ENCODE results near the gene HOXA2.

The HOXA2 gene

DNA sequence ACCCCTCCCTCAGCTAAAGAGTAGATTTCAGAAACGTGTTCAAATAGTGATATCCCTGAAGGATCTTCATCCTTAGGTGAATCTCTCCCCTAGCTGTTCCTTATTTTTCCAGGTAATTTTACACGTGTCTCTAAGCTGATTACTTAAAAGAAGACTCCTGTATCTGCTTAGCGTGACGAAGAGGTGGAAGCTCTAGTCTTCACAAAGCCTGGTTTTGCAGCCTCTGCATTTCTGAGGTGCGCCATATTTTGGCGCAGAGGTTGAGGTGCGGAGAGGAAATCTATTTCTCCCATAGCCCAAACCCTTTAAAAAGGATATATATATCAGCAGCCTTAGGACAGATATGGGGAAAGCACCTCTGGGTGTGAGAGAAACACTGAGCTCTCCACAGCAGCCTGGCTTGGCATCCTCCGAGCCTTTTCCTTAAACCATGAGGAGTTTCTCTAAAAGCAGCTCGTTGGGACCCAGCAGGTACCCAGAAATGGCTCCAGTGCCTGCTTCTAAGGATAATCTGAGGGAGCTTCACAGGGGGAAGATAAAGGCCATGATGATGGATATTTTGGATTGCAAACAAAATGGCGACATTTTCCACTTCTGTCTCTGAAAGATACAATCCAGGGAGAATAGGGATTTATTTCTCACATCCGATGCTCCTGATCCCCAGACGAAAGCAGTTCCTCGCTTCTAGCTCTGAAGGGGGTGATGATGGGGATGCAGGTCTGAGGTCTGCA lies 3.0 kb upstream of the HOXA2 start:
- H3K4me1 ChIP-seq (ENCODE audit: control insufficient read depth, insufficient read depth, low read length): no peaks in the 10 kb centered on the region; the same call in 1 of the 2 replicates
- no peak overlapping the region for H3K27ac ChIP-seq (ENCODE audit: extremely low read depth, low read depth, low read length)
- POLR2A ChIA-PET: interaction anchor here (0.5 to 2.0 kb wide), 5 partner anchors 9 to 632 kb away, joined by 3 to 8 read pairs (median 4); partner anchors contain the start of gene HOXA1
- no peak overlapping the region for H3K4me3 ChIP-seq (ENCODE audit: low read depth, low read length)
- TF ChIP-seq ZNF48 (tag by site-specific recombination; IDR thresholded peaks at IDR 0.05) (no peak), ZNF394 (tag by site-specific recombination; IDR thresholded peaks at IDR 0.05; ENCODE audit: borderline replicate concordance) (no peak), ZNF645 (tag by site-specific recombination; IDR thresholded peaks at IDR 0.05) (no peak), TCF7L2 (IDR thresholded peaks at IDR 0.05; ENCODE audit: borderline replicate concordance, low read depth, low read length) (no peak), ZFHX2 (tag by site-specific recombination; conservative IDR thresholded peaks at IDR 0.05) (no peak), ZNF580 (tag by site-specific recombination; IDR thresholded peaks at IDR 0.05) (no peak), ZNF248 (tag by site-specific recombination; IDR thresholded peaks at IDR 0.05) (no peak)
- TF ChIP-seq, protein P1, sequence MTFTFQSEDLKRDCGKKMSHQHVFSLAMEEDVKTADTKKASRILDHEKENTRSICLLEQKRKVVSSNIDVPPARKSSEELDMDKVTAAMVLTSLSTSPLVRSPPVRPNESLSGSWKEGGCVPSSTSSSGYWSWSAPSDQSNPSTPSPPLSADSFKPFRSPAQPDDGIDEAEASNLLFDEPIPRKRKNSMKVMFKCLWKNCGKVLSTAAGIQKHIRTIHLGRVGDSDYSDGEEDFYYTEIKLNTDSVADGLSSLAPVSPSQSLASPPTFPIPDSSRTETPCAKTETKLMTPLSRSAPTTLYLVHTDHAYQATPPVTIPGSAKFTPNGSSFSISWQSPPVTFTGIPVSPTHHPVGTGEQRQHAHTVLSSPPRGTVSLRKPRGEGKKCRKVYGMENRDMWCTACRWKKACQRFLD (tag by site-specific recombination; IDR thresholded peaks at IDR 0.05): no peak
- TF ChIP-seq, protein P2, sequence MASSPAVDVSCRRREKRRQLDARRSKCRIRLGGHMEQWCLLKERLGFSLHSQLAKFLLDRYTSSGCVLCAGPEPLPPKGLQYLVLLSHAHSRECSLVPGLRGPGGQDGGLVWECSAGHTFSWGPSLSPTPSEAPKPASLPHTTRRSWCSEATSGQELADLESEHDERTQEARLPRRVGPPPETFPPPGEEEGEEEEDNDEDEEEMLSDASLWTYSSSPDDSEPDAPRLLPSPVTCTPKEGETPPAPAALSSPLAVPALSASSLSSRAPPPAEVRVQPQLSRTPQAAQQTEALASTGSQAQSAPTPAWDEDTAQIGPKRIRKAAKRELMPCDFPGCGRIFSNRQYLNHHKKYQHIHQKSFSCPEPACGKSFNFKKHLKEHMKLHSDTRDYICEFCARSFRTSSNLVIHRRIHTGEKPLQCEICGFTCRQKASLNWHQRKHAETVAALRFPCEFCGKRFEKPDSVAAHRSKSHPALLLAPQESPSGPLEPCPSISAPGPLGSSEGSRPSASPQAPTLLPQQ (tag by site-specific recombination; IDR thresholded peaks at IDR 0.05): no peak
- TF ChIP-seq, protein P3, sequence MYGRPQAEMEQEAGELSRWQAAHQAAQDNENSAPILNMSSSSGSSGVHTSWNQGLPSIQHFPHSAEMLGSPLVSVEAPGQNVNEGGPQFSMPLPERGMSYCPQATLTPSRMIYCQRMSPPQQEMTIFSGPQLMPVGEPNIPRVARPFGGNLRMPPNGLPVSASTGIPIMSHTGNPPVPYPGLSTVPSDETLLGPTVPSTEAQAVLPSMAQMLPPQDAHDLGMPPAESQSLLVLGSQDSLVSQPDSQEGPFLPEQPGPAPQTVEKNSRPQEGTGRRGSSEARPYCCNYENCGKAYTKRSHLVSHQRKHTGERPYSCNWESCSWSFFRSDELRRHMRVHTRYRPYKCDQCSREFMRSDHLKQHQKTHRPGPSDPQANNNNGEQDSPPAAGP (tag by site-specific recombination; IDR thresholded peaks at IDR 0.05): no peak
- TF ChIP-seq, protein P4, sequence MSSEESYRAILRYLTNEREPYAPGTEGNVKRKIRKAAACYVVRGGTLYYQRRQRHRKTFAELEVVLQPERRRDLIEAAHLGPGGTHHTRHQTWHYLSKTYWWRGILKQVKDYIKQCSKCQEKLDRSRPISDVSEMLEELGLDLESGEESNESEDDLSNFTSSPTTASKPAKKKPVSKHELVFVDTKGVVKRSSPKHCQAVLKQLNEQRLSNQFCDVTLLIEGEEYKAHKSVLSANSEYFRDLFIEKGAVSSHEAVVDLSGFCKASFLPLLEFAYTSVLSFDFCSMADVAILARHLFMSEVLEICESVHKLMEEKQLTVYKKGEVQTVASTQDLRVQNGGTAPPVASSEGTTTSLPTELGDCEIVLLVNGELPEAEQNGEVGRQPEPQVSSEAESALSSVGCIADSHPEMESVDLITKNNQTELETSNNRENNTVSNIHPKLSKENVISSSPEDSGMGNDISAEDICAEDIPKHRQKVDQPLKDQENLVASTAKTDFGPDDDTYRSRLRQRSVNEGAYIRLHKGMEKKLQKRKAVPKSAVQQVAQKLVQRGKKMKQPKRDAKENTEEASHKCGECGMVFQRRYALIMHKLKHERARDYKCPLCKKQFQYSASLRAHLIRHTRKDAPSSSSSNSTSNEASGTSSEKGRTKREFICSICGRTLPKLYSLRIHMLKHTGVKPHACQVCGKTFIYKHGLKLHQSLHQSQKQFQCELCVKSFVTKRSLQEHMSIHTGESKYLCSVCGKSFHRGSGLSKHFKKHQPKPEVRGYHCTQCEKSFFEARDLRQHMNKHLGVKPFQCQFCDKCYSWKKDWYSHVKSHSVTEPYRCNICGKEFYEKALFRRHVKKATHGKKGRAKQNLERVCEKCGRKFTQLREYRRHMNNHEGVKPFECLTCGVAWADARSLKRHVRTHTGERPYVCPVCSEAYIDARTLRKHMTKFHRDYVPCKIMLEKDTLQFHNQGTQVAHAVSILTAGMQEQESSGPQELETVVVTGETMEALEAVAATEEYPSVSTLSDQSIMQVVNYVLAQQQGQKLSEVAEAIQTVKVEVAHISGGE (tag by site-specific recombination; conservative IDR thresholded peaks at IDR 0.05; ENCODE audit: low read depth): no peak
- CTCF ChIA-PET: interaction anchor here (0.7 to 1.9 kb wide), 3 partner anchors 9 to 252 kb away, joined by 3 to 11 read pairs (median 3); partner anchors contain the start of gene HOXA1
- no peaks in the 10 kb centered on the region for H3K9me3 ChIP-seq (ENCODE audit: control insufficient read depth, insufficient read depth, low read depth, low read length)
- peaks cover 12 to 36% of the 10 kb centered on the region in 2 experiments for H3K36me3 ChIP-seq (ENCODE audit: control insufficient read depth in 2 of 2, insufficient read depth in 1 of 2, low read length in 2 of 2)

DNA sequence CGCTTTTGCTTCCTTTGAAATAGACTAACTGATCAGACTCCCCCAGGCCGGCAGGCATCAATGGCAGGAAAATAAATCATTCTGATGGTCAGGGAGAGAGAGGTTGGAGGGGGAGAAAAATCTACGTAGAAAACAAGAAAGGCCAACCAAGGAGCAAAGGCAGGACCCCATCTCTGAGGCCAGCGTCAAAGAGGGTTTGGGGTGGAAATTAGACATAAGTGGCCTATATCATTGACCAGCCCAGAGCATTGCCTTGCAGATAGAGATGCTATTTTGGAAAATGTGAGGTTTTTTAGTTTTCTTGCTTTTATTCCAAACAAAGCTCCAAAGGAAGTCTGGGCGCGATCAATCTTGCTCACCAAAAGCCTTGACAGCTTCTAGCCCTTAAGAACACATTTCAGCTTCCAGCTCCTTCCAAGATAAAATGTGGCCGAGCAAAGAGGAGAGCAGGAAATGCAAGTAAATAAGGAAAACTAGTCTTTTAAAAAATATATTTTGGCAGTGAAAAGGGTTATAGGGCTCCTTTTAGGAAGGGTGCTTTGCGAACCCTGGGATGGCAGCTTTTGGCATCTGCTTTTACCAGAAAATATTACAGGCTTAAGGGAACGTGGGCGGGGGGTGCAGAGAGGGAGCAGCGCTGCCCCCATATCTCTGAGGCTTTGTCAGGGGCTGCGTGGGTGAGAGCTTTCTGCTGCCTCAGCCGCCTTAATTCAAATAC lies 2.0 kb upstream of the HOXA2 start:
- POLR2A ChIA-PET: interaction anchor here (0.5 to 2.0 kb wide), 5 partner anchors 8 to 633 kb away, joined by 3 to 8 read pairs (median 4); partner anchors contain the start of gene HOXA1

More for the DNA sequence above, 2.0 kb upstream of the HOXA2 start:
- Histone ChIP-seq H3K4me3 (ENCODE audit: low read depth, low read length) (no peak overlapping the region), H3K27ac (ENCODE audit: extremely low read depth, low read depth, low read length) (no peak overlapping the region), H3K9me3 (ENCODE audit: control insufficient read depth, insufficient read depth, low read depth, low read length) (no peaks in the 10 kb centered on the region), H3K4me1 (ENCODE audit: control insufficient read depth, insufficient read depth, low read length) (no peaks in the 10 kb centered on the region), H3K36me3 (ENCODE audit: control insufficient read depth in 2 of 2, insufficient read depth in 1 of 2, low read length in 2 of 2) (peaks cover 19 to 40% of the 10 kb centered on the region in 2 experiments)
- CTCF ChIA-PET: interaction anchor here (1.0 to 1.9 kb wide), 2 partner anchors 8 to 242 kb away, joined by 3 to 11 read pairs; partner anchors contain the start of gene HOXA1
- TF ChIP-seq EGR2 (tag by site-specific recombination; IDR thresholded peaks at IDR 0.05; ENCODE audit: low read depth) (peak; percentile 72), ZFHX2 (tag by site-specific recombination; conservative IDR thresholded peaks at IDR 0.05) (peak; percentile 82), ZNF426 (tag by site-specific recombination; IDR thresholded peaks at IDR 0.05) (no peak)

All from HEK293 (cell line).